ENCODE data around the gene SMYD3.

DNA sequence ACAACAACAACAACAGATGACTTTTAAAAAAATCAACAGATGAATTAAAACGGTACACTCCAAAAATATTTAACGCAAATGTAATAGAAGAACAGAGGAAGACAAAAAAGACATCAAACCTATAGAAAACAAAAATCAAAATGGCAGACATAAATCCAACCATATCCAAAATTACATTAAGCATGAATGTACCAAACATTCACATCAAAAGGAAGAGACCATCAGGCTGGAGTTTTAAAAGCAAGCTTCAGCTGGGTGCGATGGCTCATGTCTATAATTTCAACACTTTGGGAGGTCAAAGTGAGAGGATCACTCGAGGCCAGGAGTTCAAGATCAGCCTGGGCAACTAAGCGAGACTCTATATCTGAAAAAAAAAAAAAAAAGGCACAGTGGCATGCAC, 116.2 kb downstream of the SMYD3 start:
- TF ChIP-seq, protein P1, sequence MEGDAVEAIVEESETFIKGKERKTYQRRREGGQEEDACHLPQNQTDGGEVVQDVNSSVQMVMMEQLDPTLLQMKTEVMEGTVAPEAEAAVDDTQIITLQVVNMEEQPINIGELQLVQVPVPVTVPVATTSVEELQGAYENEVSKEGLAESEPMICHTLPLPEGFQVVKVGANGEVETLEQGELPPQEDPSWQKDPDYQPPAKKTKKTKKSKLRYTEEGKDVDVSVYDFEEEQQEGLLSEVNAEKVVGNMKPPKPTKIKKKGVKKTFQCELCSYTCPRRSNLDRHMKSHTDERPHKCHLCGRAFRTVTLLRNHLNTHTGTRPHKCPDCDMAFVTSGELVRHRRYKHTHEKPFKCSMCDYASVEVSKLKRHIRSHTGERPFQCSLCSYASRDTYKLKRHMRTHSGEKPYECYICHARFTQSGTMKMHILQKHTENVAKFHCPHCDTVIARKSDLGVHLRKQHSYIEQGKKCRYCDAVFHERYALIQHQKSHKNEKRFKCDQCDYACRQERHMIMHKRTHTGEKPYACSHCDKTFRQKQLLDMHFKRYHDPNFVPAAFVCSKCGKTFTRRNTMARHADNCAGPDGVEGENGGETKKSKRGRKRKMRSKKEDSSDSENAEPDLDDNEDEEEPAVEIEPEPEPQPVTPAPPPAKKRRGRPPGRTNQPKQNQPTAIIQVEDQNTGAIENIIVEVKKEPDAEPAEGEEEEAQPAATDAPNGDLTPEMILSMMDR (IDR thresholded peaks at IDR 0.05) = no peak
- no peak for TF ChIP-seq EZH2 (IDR thresholded peaks at IDR 0.05; ENCODE audit: borderline replicate concordance, insufficient read depth, low read depth, low read length, poor library complexity, severe bottlenecking)
